22Rv1 (cell line): ENCODE data around the gene RNF213.

Experiments
- CTCF ChIP-seq: fragments of 450-650 bp; IDR thresholded peaks from 2 replicates; pipeline ENCODE4 v1.5.1; 2017; ENCODE audit warnings: mild to moderate bottlenecking
- ZFX ChIP-seq: fragments of 450-650 bp; IDR thresholded peaks from 2 replicates; pipeline ENCODE4 v1.6.1; 2017; ENCODE audit warnings: antibody characterized with exemption, borderline replicate concordance

GRCh38 chr17:80331820-80332219 lies 71.2 kb downstream of the RNF213 start:
- TF ChIP-seq CTCF (no peak), ZFX (no peak)
